SK-N-SH (cell line): ENCODE data around the gene TXN.

ENCODE experiments used
- CTCF ChIP-seq: fragments of 200-600 bp; sonication (generic); IDR thresholded peaks from 2 replicates; pipeline ENCODE4 v1.6.1; 2017; ENCODE audit warnings: antibody characterized with exemption, mild to moderate bottlenecking, moderate library complexity
- EZH2phosphoT487 ChIP-seq: fragments of 200-600 bp; sonication (generic); IDR thresholded peaks from 2 replicates; pipeline ENCODE4 v1.6.1; 2017; ENCODE audit warnings: low read depth, mixed run types, mild to moderate bottlenecking, antibody characterized with exemption, moderate library complexity, borderline replicate concordance
- MXI1 ChIP-seq: IDR thresholded peaks from 2 replicates; pipeline ENCODE4 v1.6.1; 2012; ENCODE audit warnings: mild to moderate bottlenecking, low read depth, low read length, improper control_type of control experiment
- NFIC ChIP-seq: IDR thresholded peaks from 2 replicates; pipeline ENCODE4 v1.4.0; 2012; ENCODE audit warnings: borderline replicate concordance
- REST ChIP-seq: IDR thresholded peaks from 2 replicates; pipeline ENCODE4 v1.6.1; 2012; ENCODE audit warnings: mild to moderate bottlenecking, low read depth, low read length, moderate library complexity
- TAF1 ChIP-seq: IDR thresholded peaks from 2 replicates; pipeline ENCODE4 v1.6.1; 2012; ENCODE audit warnings: low read depth, mild to moderate bottlenecking, low read length, moderate library complexity, borderline replicate concordance
- TEAD4 ChIP-seq: IDR thresholded peaks from 2 replicates; pipeline ENCODE4 v1.4.0; 2012; ENCODE audit warnings: mild to moderate bottlenecking, borderline replicate concordance; ENCODE audit not compliant: insufficient read depth
- USF1 ChIP-seq: IDR thresholded peaks from 2 replicates; pipeline ENCODE4 v1.4.0; 2012; ENCODE audit warnings: low read depth, borderline replicate concordance
- YY1 ChIP-seq: IDR thresholded peaks from 2 replicates; pipeline ENCODE4 v1.4.0; 2012; ENCODE audit warnings: low read depth, mild to moderate bottlenecking

DNA sequence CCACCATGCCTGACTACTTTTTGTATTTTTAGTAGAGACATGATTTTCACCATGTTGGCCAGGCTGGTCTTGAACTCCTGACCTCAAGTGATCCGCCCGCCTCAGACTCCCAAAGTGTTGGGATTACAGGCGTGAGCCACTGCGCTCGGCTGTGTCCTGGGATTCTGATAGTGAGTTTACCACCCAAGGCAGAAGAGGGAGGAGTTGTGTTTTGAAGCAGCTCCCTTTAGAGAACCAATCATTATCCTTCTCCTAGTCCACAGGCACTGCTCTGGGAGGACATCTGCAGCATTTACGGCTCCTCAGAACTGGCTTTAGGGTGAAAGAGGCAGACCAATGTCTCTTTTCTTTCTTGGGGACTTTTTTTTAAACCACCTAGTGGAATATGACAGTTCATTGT lies 54.1 kb downstream of the TXN start:
- TF ChIP-seq TAF1 (no peak), USF1 (no peak), CTCF (no peak), TEAD4 (no peak), MXI1 (no peak), REST (no peak), YY1 (no peak), EZH2phosphoT487 (no peak), NFIC (no peak)
